Activated CD4-positive, alpha-beta T cell treated with anti-CD3 and anti-CD28 coated beads for 36 hours (primary cell): ENCODE measurements around the gene ZNF215. TPM values are rescaled to one million over a fixed set of nuclear protein-coding genes. Genes with fewer than 3 reads are reported as not detected.
"Not testable (repeated sequence)": the region's sequence is repeated elsewhere in the genome, so short reads cannot be mapped to it uniquely, and the experiment has no call there.

Experiments used
- ATAC-seq: fragments of 200-7000 bp; cut with Tn5 transposase; one replicate; pipeline ENCODE4 v1.10.0; 2021; ENCODE audit warnings: mild to moderate bottlenecking, moderate library complexity
- CTCF ChIA-PET: fragments of 350-600 bp; sonication (Branson Sonifier 250); formaldehyde crosslinking; loops from one replicate; lab custom pipeline; 2021; ENCODE audit warnings: antibody characterized with exemption; lab: Charles Lee
- POLR2A ChIA-PET: fragments of 350-600 bp; sonication (Branson Sonifier 250); formaldehyde crosslinking; loops from one replicate; lab custom pipeline; 2021; ENCODE audit warnings: antibody characterized with exemption, inconsistent platforms; lab: Charles Lee
- DNase-seq: peaks from one replicate; pipeline ENCODE4 v3.0.0-alpha.2; 2020
- H3K27ac Mint-ChIP-seq: one replicate; pipeline ENCODE4 v1.8.0; 2021; ENCODE audit warnings: mixed read lengths
- H3K27me3 Mint-ChIP-seq: one replicate; pipeline ENCODE4 v1.8.0; 2021; ENCODE audit warnings: mixed read lengths
- H3K36me3 Mint-ChIP-seq: one replicate; pipeline ENCODE4 v1.8.0; 2021; ENCODE audit warnings: low read depth, mixed read lengths
- H3K4me1 Mint-ChIP-seq: one replicate; pipeline ENCODE4 v1.8.0; 2021; ENCODE audit warnings: mixed read lengths
- H3K4me3 Mint-ChIP-seq: one replicate; pipeline ENCODE4 v1.8.0; 2021; ENCODE audit warnings: mild to moderate bottlenecking, moderate library complexity, mixed read lengths
- H3K9me3 Mint-ChIP-seq: one replicate; pipeline ENCODE4 v1.8.0; 2021; ENCODE audit warnings: low read depth, mixed read lengths
- intact Hi-C, 2 experiments: fragments of 100-400 bp; cut with DNase I in 1 of 2; cut with micrococcal nuclease in 1 of 2; formaldehyde crosslinking; loops; one replicate each; pipeline versions ENCODE4 v1.14.2 to v1.15.1; 2022 to 2024; cut with DNase I, micrococcal nuclease
- total RNA-seq, 2 experiments: library from RNA; stranded (reverse); gene quantifications; one replicate each; pipeline ENCODE4 v1.2.3, GENCODE V29; 2021

Gene ZNF215
- total RNA-seq, 2 experiments from 2014 or later, result 3.6 TPM

GRCh38 chr11:6904804-6905203 lies 21.4 kb upstream of the ZNF215 start:
- CTCF ChIA-PET, H3K9me3 Mint-ChIP-seq, intact Hi-C loops: not testable (repeated sequence)

GRCh38 chr11:6911378-6911777 lies 14.8 kb upstream of the ZNF215 start:
- Mint-ChIP-seq H3K36me3 (no peaks in the 10 kb centered on the region), H3K27me3 (no peaks in the 10 kb centered on the region), H3K9me3 (no peaks in the 10 kb centered on the region), H3K4me3 (no peak overlapping the region), H3K4me1 (peaks cover 4% of the 10 kb centered on the region), H3K27ac (no peak overlapping the region)
- intact Hi-C loops, result no loop called here
- DNase-seq (no peak), ATAC-seq (no peak)
- CTCF ChIA-PET, result interaction anchor here (0.5 kb wide), 1 partner anchor 1226 kb away, joined by 3 read pairs; the partner anchor contains the start of gene TRIM5
- POLR2A ChIA-PET, result no interaction called here

More at GRCh38 chr11:6904804-6905203, 21.4 kb upstream of the ZNF215 start:
- H3K4me3 Mint-ChIP-seq, H3K36me3 Mint-ChIP-seq, H3K4me1 Mint-ChIP-seq, H3K27me3 Mint-ChIP-seq, DNase-seq, POLR2A ChIA-PET, H3K27ac Mint-ChIP-seq, ATAC-seq: not testable (repeated sequence)

GRCh38 chr11:6911948-6912347 lies 14.3 kb upstream of the ZNF215 start:
- ATAC-seq (no peak), DNase-seq (no peak)
- Mint-ChIP-seq H3K36me3 (no peaks in the 10 kb centered on the region), H3K4me1 (peaks cover 4% of the 10 kb centered on the region), H3K4me3 (no peak overlapping the region), H3K9me3 (no peaks in the 10 kb centered on the region), H3K27me3 (no peaks in the 10 kb centered on the region), H3K27ac (no peak overlapping the region)
- intact Hi-C loops, result no loop called here
- CTCF ChIA-PET, result no interaction called here
- POLR2A ChIA-PET, result no interaction called here

- no peak for DNase-seq
- peaks cover 3% of the 10 kb centered on the region for H3K9me3 Mint-ChIP-seq
- POLR2A ChIA-PET, result no interaction called here
Observed at GRCh38 chr11:6919698-6920097, 6.5 kb upstream of the ZNF215 start.

GRCh38 chr11:6920702-6921101 lies 5.5 kb upstream of the ZNF215 start, which contains the start of gene OR2D3:
Gene OR2D3, plus strand, starts transcription at chr11:6921002. Its CDS starts 0 bp downstream, at chr11:6921002.
- no peak within 1 kb of the TSS for H3K4me3 Mint-ChIP-seq
- ChIA-PET CTCF (no interaction called here), POLR2A (no interaction called here)
- intact Hi-C loops, result no loop called here
- peaks cover 3% of the 10 kb centered on the region for H3K9me3 Mint-ChIP-seq
- H3K27me3 Mint-ChIP-seq, result peaks cover 9% of the 10 kb centered on the region
- DNase-seq, result no peak
- H3K36me3 Mint-ChIP-seq, result no peaks in the 10 kb centered on the region
- no peak for ATAC-seq
- H3K27ac Mint-ChIP-seq, result no peak within 1 kb of the TSS
- peaks cover 3% of the 10 kb centered on the region for H3K4me1 Mint-ChIP-seq

More at GRCh38 chr11:6919698-6920097, 6.5 kb upstream of the ZNF215 start:
- CTCF ChIA-PET, result no interaction called here
- intact Hi-C loops, result no loop called here
- Mint-ChIP-seq H3K27me3 (peaks cover 6% of the 10 kb centered on the region), H3K36me3 (no peaks in the 10 kb centered on the region), H3K27ac (no peak overlapping the region), H3K4me3 (no peak overlapping the region), H3K4me1 (no peaks in the 10 kb centered on the region)
- no peak for ATAC-seq

- no peaks in the 10 kb centered on the region for H3K36me3 Mint-ChIP-seq
- CTCF ChIA-PET, result interaction anchor here (0.6 to 0.8 kb wide), 2 partner anchors 43 to 1128 kb away, joined by 3 to 5 read pairs; no protein-coding TSS in a partner anchor
- DNase-seq, result no peak
- H3K4me1 Mint-ChIP-seq, result peaks cover 23% of the 10 kb centered on the region
- no peak overlapping the region for H3K4me3 Mint-ChIP-seq
- no peak overlapping the region for H3K27ac Mint-ChIP-seq
- no peak for ATAC-seq
- intact Hi-C loops, result loop anchor here in 1 of 2 experiments (5.0 kb wide), 1 partner anchor 113 kb away; no protein-coding TSS in a partner anchor
- POLR2A ChIA-PET, result interaction anchor here (0.6 kb wide), 1 partner anchor 10 kb away, joined by 3 read pairs; no protein-coding TSS in a partner anchor
- no peaks in the 10 kb centered on the region for H3K9me3 Mint-ChIP-seq
- peaks cover 34% of the 10 kb centered on the region for H3K27me3 Mint-ChIP-seq
Observed at GRCh38 chr11:6925007-6925577, 1.1 kb upstream of the ZNF215 start.

- ATAC-seq (peak; percentile 25), DNase-seq (no peak)
- intact Hi-C loops, result loop anchor here in 1 of 2 experiments (5.0 kb wide), 1 partner anchor 113 kb away; no protein-coding TSS in a partner anchor
- Mint-ChIP-seq H3K4me1 (peaks cover 23% of the 10 kb centered on the region), H3K27ac (peak overlapping the region; percentile 51), H3K9me3 (no peaks in the 10 kb centered on the region), H3K4me3 (peak overlapping the region; percentile 80), H3K36me3 (no peaks in the 10 kb centered on the region), H3K27me3 (peaks cover 37% of the 10 kb centered on the region)
- CTCF ChIA-PET, result no interaction called here
- POLR2A ChIA-PET, result no interaction called here
Observed at GRCh38 chr11:6925636-6926207, 504 bp upstream of the ZNF215 start.

GRCh38 chr11:6927030-6927617 lies 898 bp downstream of the ZNF215 start:
- peaks cover 26% of the 10 kb centered on the region for H3K4me1 Mint-ChIP-seq
- H3K27me3 Mint-ChIP-seq, result peaks cover 36% of the 10 kb centered on the region
- intact Hi-C loops, result loop anchor here in 1 of 2 experiments (5.0 kb wide), 1 partner anchor 115 kb away; no protein-coding TSS in a partner anchor
- DNase-seq (no peak), ATAC-seq (no peak)
- ChIA-PET CTCF (interaction anchor here (0.6 to 1.1 kb wide), 4 partner anchors 175 to 799 kb away, joined by 3 read pairs; no protein-coding TSS in a partner anchor), POLR2A (no interaction called here)
- peak overlapping the region; percentile 51 for H3K27ac Mint-ChIP-seq
- peak overlapping the region; percentile 80 for H3K4me3 Mint-ChIP-seq
- H3K36me3 Mint-ChIP-seq, result no peaks in the 10 kb centered on the region
- H3K9me3 Mint-ChIP-seq, result no peaks in the 10 kb centered on the region

GRCh38 chr11:6928916-6929315 lies 2.7 kb downstream of the ZNF215 start:
- Mint-ChIP-seq H3K36me3 (peaks cover 4% of the 10 kb centered on the region), H3K9me3 (no peaks in the 10 kb centered on the region), H3K4me3 (no peak overlapping the region), H3K4me1 (peaks cover 33% of the 10 kb centered on the region), H3K27me3 (peaks cover 45% of the 10 kb centered on the region), H3K27ac (no peak overlapping the region)
- DNase-seq (no peak), ATAC-seq (no peak)
- CTCF ChIA-PET, result interaction anchor here (0.6 kb wide), 1 partner anchor 1580 kb away, joined by 3 read pairs; no protein-coding TSS in a partner anchor
- POLR2A ChIA-PET, result no interaction called here
- intact Hi-C loops, result loop anchor here in 1 of 2 experiments (5.0 kb wide), 1 partner anchor 117 kb away; no protein-coding TSS in a partner anchor

GRCh38 chr11:6931146-6931713 lies 5.0 kb downstream of the ZNF215 start:
- Mint-ChIP-seq H3K36me3 (peaks cover 4% of the 10 kb centered on the region), H3K9me3 (no peaks in the 10 kb centered on the region), H3K27ac (no peak overlapping the region), H3K27me3 (peaks cover 38% of the 10 kb centered on the region), H3K4me3 (no peak overlapping the region), H3K4me1 (peaks cover 25% of the 10 kb centered on the region)
- CTCF ChIA-PET, result interaction anchor here (0.6 kb wide), 1 partner anchor 343 kb away, joined by 5 read pairs; no protein-coding TSS in a partner anchor
- POLR2A ChIA-PET, result no interaction called here
- ATAC-seq (no peak), DNase-seq (no peak)
- intact Hi-C loops, result no loop called here

GRCh38 chr11:6932145-6932544 lies 5.9 kb downstream of the ZNF215 start:
- peaks cover 33% of the 10 kb centered on the region for H3K27me3 Mint-ChIP-seq
- peak; percentile 38 for DNase-seq
- peak; percentile 81 for ATAC-seq
- H3K4me1 Mint-ChIP-seq, result peaks cover 20% of the 10 kb centered on the region
- CTCF ChIA-PET, result no interaction called here
- no peaks in the 10 kb centered on the region for H3K9me3 Mint-ChIP-seq
- POLR2A ChIA-PET, result interaction anchor here (0.6 kb wide), 1 partner anchor 735 kb away, joined by 3 read pairs; no protein-coding TSS in a partner anchor
- intact Hi-C loops, result no loop called here
- H3K4me3 Mint-ChIP-seq, result no peak overlapping the region
- H3K36me3 Mint-ChIP-seq, result peaks cover 4% of the 10 kb centered on the region
- H3K27ac Mint-ChIP-seq, result peak overlapping the region; percentile 37
